IPS-18a (cell line): Measurements from ENCODE around the gene INTS6L.
"Not testable (repeated sequence)": the region's sequence is repeated elsewhere in the genome, so short reads cannot be mapped to it uniquely, and the experiment has no call there.

ENCODE experiments used
- H3K27ac ChIP-seq: one replicate; pipeline ENCODE4 v1.5.1; 2013; ENCODE audit warnings: low read length
- H3K27me3 ChIP-seq: one replicate; pipeline ENCODE4 v1.6.1; 2013; ENCODE audit warnings: mild to moderate bottlenecking, low read length; ENCODE audit not compliant: control insufficient read depth, insufficient read depth
- H3K36me3 ChIP-seq: one replicate; pipeline ENCODE4 v1.6.1; 2013; ENCODE audit warnings: low read depth, low read length; ENCODE audit not compliant: control insufficient read depth
- H3K4me1 ChIP-seq: one replicate; pipeline ENCODE4 v1.6.1; 2013; ENCODE audit warnings: low read depth, low read length; ENCODE audit not compliant: control insufficient read depth
- H3K4me3 ChIP-seq: one replicate; pipeline ENCODE4 v1.5.1; 2013; ENCODE audit warnings: low read length
- H3K9ac ChIP-seq: one replicate; pipeline ENCODE4 v1.6.1; 2013; ENCODE audit warnings: mild to moderate bottlenecking, low read length, moderate library complexity
- H3K9me3 ChIP-seq: one replicate; pipeline ENCODE4 v1.6.1; 2013; ENCODE audit warnings: low read depth, low read length; ENCODE audit not compliant: control insufficient read depth

INTS6L gene

DNA sequence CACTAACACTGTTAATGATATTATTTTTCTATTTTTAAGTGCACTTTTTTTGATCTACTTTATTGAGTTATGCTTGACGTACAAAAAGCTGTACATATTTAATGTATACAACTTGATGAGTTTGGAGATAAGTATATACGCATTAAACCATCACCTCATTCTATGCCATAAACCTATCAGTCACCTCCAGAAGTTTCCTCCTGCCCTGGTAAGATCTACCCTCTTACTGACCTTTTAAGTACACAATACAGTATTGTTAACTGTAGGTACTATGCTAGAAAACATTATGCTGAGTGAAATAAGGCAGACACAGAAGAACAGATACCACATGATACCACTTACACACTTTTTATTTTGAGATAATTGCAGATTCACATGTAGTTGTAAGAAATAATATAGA lies 36.9 kb downstream of the INTS6L start:
- no peaks in the 10 kb centered on the region for H3K27me3 ChIP-seq
- H3K27ac ChIP-seq, result no peak overlapping the region
- no peak overlapping the region for H3K4me3 ChIP-seq
- H3K9ac ChIP-seq, result no peak overlapping the region
- H3K4me1 ChIP-seq, result no peaks in the 10 kb centered on the region
- H3K9me3 ChIP-seq, result peaks cover 11% of the 10 kb centered on the region
- H3K36me3 ChIP-seq, result no peaks in the 10 kb centered on the region

DNA sequence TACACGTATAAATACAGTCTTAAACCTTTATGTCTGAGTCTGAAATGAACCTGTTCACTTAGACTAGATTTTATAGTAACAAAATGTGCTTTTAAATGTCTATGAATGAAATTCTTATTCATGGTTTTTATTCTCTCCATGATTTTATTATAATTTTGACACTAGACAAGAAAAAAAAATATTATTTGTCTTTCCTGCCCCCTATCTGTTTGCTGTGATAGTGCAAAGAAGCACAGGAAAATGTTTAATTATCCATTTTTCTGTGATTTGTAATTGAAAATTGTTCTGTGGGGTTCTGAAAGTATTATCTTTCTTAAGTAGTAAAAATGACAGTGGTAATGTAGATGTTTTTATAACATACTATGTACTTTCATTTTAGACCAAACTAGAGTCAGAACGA lies 52.0 kb downstream of the INTS6L start:
- Histone ChIP-seq H3K9me3 (peaks cover 4% of the 10 kb centered on the region), H3K9ac (no peak overlapping the region), H3K4me1 (no peaks in the 10 kb centered on the region), H3K4me3 (no peak overlapping the region), H3K27ac (no peak overlapping the region), H3K27me3 (no peaks in the 10 kb centered on the region), H3K36me3 (peaks cover 9% of the 10 kb centered on the region)

DNA sequence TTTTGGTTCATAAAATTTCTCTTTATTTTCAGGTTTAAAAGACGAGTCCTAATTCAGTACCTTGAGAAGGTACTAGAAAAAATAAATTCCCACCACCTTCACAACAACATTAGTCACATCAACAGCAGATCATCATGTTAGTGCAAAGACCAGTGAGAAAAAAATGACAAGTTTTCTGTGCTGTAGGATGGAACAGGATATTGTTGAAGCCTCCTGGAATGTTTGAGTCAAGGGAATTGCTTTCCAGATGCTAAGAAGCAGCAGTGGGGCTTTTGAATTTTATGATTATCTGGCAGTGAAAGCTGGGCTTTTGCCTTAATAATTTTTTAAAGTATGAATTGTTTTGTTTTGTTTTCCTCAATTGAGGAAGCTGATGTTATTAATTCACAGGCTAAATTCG lies 61.0 kb downstream of the INTS6L start:
- Histone ChIP-seq H3K36me3 (no peaks in the 10 kb centered on the region), H3K4me3 (no peak overlapping the region), H3K9me3 (peaks cover 4% of the 10 kb centered on the region), H3K4me1 (no peaks in the 10 kb centered on the region), H3K27me3 (no peaks in the 10 kb centered on the region), H3K9ac (no peak overlapping the region), H3K27ac (no peak overlapping the region)

DNA sequence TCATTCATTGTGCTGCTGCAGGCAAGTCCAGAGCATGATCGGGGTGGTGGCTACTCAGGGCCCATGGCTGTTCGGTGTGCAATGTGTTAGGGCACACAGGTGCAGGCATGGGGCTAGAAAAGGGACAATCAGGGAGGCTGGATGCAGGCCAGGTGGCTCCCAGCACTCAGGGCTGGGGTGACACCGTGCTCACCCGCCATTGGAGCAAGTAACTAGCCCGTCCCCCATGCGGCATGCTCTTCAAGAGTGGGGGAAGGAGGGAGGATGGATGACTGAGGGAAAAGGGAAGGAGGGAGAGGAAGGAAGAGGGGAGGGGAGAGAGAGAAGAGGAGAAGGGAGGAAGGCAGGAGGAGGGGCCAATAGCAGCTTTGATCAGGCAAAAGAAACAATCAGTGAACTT lies 64.7 kb downstream of the INTS6L start:
- Histone ChIP-seq H3K27me3 (no peaks in the 10 kb centered on the region), H3K9me3 (peaks cover 4% of the 10 kb centered on the region), H3K4me1 (no peaks in the 10 kb centered on the region), H3K4me3 (no peak overlapping the region), H3K36me3 (no peaks in the 10 kb centered on the region), H3K9ac (no peak overlapping the region), H3K27ac (no peak overlapping the region)

- Histone ChIP-seq H3K9me3 (peaks cover 26% of the 10 kb centered on the region), H3K9ac (no peak overlapping the region), H3K27me3 (no peaks in the 10 kb centered on the region), H3K27ac (no peak overlapping the region), H3K4me1 (no peaks in the 10 kb centered on the region), H3K36me3 (no peaks in the 10 kb centered on the region), H3K4me3 (no peak overlapping the region)
Measured at GRCh38 chrX:135591871-135592270, 71.4 kb downstream of the INTS6L start.

GRCh38 chrX:135594049-135594448 lies 73.6 kb downstream of the INTS6L start:
- not testable (repeated sequence) for H3K4me3 ChIP-seq, H3K36me3 ChIP-seq, H3K27ac ChIP-seq, H3K27me3 ChIP-seq, H3K9ac ChIP-seq, H3K4me1 ChIP-seq
- peaks cover 24% of the 10 kb centered on the region for H3K9me3 ChIP-seq

GRCh38 chrX:135594453-135594852 lies 74.0 kb downstream of the INTS6L start:
- peaks cover 24% of the 10 kb centered on the region for H3K9me3 ChIP-seq
- not testable (repeated sequence) for H3K4me1 ChIP-seq, H3K27ac ChIP-seq, H3K36me3 ChIP-seq, H3K27me3 ChIP-seq, H3K4me3 ChIP-seq, H3K9ac ChIP-seq

DNA sequence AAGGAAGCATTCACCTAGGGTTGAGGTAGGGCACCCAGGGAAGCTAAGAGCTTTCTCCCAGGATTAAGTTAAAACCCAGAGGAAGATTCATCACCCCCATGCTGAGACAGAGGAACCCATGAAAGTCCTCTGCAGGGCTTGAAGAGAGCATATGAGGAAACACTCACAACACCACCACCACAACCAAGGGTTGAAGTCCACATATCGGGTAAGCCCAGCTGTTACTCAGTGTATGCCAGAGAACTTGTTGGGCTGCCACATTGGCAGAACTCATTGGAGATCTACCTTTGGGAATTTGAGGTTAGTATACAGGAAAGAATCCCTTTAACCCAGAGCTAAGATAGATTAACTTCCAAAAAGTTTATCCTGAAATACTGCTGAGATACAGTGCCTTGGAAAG lies 75.1 kb downstream of the INTS6L start:
- no peak overlapping the region for H3K4me3 ChIP-seq
- H3K9me3 ChIP-seq, result peaks cover 27% of the 10 kb centered on the region
- H3K27ac ChIP-seq, result no peak overlapping the region
- no peaks in the 10 kb centered on the region for H3K36me3 ChIP-seq
- no peak overlapping the region for H3K9ac ChIP-seq
- no peaks in the 10 kb centered on the region for H3K27me3 ChIP-seq
- H3K4me1 ChIP-seq, result no peaks in the 10 kb centered on the region

- Histone ChIP-seq H3K4me1 (no peaks in the 10 kb centered on the region), H3K9me3 (peaks cover 27% of the 10 kb centered on the region), H3K27me3 (no peaks in the 10 kb centered on the region), H3K27ac (no peak overlapping the region), H3K36me3 (no peaks in the 10 kb centered on the region), H3K4me3 (no peak overlapping the region), H3K9ac (no peak overlapping the region)
Measured at GRCh38 chrX:135596495-135596894, 76.0 kb downstream of the INTS6L start.

GRCh38 chrX:135605906-135606305 lies 85.4 kb downstream of the INTS6L start:
- peaks cover 11% of the 10 kb centered on the region for H3K9me3 ChIP-seq
- no peak overlapping the region for H3K4me3 ChIP-seq
- H3K4me1 ChIP-seq, result no peaks in the 10 kb centered on the region
- no peaks in the 10 kb centered on the region for H3K36me3 ChIP-seq
- H3K27me3 ChIP-seq, result no peaks in the 10 kb centered on the region
- no peak overlapping the region for H3K9ac ChIP-seq
- H3K27ac ChIP-seq, result no peak overlapping the region

DNA sequence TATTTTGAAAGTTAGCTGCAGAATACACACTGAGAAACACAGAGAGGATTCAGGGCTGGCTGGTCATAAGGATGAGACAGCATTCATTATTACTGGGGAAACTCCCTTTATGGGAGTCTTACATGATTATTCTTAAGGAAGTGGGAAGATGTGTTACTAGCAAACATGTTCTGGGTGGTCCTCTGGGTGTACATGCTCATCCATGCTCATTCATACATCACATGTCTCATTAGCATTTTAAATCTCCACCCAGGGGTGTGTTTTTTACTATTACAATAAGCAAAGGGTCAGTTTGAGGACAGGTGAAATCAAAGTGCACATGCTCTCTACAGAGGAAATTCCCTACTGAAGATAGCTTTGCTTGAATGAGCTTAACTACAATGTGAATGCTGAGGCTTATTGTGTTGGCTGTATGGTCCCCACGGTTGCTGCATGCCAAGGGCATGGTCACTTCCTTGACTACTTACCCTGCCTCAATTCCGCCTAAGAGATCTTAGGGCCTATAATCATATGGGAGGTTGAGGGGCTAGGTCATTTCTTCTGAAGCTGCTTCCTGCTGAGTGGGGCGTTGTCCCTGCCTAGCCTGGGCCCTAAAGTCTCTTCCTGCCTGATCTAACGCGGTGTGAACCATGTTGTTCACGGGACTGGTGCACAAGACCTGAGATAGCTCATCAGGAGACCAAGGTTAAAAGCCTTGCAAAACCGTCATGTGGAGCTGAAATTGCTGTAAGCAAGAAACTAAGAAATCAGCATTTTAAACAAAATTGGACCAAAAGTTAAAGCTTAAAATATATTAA lies 104.1 kb downstream of the INTS6L start:
- H3K27ac ChIP-seq, H3K9ac ChIP-seq, H3K4me3 ChIP-seq, H3K27me3 ChIP-seq, H3K9me3 ChIP-seq, H3K4me1 ChIP-seq, H3K36me3 ChIP-seq: not testable (repeated sequence)

DNA sequence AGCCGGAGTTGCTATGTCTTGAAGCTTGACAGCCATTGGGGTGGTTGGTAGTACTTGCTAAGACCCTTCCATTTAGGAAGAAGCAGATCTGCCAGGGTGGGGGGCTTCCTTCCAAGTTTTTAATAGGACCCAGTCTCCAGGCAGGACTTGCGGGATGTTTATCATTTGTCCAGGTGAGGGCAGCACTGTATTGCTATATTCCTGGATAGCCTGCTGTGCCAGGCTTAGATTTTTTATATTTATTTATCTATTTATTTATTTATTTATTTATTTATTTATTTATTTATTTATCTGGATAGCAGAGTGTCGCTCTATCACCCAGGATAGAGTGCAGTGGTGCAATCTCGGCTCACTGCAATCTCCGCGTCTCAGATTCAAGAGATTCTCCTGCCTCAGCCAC lies 105.5 kb downstream of the INTS6L start:
- Histone ChIP-seq H3K4me1 (no peaks in the 10 kb centered on the region), H3K27ac (no peak overlapping the region), H3K36me3 (no peaks in the 10 kb centered on the region), H3K27me3 (no peaks in the 10 kb centered on the region), H3K9me3 (peaks cover 10% of the 10 kb centered on the region), H3K4me3 (no peak overlapping the region), H3K9ac (no peak overlapping the region)
